GM12865 (cell line): ENCODE data around the gene CFAP100.

Experiments used
- DNase-seq: peaks from one replicate; pipeline ENCODE4 v3.0.0; 2010; ENCODE audit warnings: low read depth
- H3K4me3 ChIP-seq: 2 replicates; pipeline ENCODE4 v1.5.1; 2011; ENCODE audit warnings: mild to moderate bottlenecking, low read depth, low read length, control low read depth
- TF ChIP-seq, protein P1 (sequence below): IDR thresholded peaks from 2 replicates; pipeline ENCODE4 v1.5.1; 2011; ENCODE audit warnings: low read length, control low read depth, low read depth, inconsistent platforms; ENCODE audit not compliant: insufficient read depth; ENCODE audit errors: missing control alignments

Gene CFAP100

DNA sequence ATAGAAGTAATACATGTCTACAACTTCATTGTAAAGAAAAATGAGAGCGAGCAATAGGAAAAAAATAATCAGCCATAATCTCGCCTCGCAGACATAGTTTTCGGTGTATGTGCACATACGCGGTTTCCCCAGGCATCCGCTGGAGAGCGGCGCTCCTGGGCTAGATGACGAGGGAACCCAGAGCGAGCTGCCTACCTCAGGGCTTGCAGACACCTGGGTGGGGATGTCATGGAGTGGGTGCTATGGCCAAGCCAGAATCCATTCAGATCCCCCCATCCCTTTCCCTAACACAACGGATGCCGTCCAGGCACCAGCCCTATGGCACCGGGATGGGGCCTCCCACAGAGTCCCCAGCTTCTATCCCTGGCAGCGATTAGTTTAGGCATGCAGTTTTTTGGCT is 4.5 kb upstream of the CFAP100 start:
- no peak for DNase-seq
- TF ChIP-seq, protein P1, sequence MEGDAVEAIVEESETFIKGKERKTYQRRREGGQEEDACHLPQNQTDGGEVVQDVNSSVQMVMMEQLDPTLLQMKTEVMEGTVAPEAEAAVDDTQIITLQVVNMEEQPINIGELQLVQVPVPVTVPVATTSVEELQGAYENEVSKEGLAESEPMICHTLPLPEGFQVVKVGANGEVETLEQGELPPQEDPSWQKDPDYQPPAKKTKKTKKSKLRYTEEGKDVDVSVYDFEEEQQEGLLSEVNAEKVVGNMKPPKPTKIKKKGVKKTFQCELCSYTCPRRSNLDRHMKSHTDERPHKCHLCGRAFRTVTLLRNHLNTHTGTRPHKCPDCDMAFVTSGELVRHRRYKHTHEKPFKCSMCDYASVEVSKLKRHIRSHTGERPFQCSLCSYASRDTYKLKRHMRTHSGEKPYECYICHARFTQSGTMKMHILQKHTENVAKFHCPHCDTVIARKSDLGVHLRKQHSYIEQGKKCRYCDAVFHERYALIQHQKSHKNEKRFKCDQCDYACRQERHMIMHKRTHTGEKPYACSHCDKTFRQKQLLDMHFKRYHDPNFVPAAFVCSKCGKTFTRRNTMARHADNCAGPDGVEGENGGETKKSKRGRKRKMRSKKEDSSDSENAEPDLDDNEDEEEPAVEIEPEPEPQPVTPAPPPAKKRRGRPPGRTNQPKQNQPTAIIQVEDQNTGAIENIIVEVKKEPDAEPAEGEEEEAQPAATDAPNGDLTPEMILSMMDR: no peak

DNA sequence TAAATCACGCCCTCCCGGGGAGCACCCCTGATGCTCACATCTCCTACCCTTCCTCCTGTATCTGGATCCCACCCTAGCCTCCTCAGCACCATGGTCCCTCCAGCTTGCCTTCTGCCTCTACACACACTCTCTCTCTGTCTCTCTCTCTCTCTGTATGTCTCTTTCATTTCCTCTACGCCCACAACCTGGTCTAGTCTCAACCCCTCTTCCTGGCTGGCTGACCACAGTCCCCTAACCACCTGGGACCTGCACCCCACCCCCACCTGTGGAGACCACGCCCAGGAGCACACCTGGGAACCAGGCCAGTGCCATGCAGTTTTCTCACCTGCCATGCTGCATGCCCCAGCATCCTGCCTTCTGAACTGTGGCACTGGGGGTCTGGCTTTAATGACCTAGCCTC is 4.0 kb upstream of the CFAP100 start:
- no peak overlapping the region for H3K4me3 ChIP-seq
- no peak for DNase-seq
- TF ChIP-seq, protein P1: no peak

More for the DNA sequence above, 4.5 kb upstream of the CFAP100 start:
- no peak overlapping the region for H3K4me3 ChIP-seq

GRCh38 chr3:126391631-126392030 is 3.1 kb upstream of the CFAP100 start:
- TF ChIP-seq, protein P1: no peak
- no peak for DNase-seq
- H3K4me3 ChIP-seq: no peak overlapping the region

DNA sequence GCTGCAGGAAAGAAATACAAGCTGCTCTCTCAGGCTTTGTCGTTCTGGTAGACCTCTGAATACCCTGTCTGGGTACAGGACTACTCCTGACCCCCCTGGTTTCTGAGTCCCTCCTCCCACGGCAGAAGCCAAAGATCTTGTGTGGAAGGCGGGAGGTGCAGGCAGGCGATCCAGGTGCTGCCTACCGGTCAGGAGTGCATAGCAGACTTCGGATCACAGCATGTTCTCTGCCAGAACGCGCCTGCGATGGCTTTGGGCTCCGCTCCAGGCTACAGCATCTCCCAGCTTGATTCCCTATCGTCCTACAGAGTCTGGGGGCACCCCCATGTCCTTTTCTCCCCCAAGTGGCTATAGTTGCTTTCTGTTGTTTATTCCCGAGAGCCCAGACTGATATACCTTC is 2.5 kb upstream of the CFAP100 start:
- TF ChIP-seq, protein P1: no peak
- H3K4me3 ChIP-seq: no peak overlapping the region
- DNase-seq: no peak

DNA sequence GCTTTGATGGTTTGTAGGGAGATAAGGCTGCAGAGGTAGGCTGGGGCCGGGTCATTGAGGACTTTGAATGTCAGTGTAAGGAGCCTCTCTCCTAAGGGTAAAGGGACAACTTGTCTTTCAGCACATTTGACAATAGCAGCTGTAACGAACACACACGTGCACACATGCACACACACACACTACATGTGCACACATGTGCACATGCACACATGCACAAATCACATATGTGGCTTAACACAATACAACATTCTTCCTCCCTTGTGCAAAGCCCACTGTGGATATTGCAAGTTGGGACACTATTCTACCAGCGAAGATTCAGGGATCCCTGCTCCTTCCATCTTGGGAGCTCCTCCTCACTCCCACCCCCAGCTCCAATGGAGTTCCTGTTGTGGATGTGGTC is 1.1 kb upstream of the CFAP100 start:
- H3K4me3 ChIP-seq: no peak overlapping the region
- TF ChIP-seq, protein P1: no peak
- DNase-seq: no peak

DNA sequence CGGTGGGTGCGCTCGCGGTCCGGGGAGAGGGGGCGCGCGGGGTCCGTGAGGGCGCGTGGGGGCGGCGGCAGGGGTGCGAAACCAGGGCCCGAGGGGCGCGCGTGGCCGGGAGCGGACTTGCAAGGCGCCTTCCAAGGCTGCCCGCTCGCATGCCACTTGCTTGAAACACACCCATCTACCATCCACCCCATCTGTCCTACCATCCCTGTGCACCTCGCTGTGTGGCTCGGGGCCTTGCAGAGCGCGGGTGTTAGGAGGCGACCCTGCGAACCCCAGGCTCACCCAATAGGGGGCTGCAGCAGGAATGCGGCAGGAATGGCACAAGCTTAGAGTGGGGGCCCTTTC is 240 bp downstream of the CFAP100 start:
- H3K4me3 ChIP-seq: no peak overlapping the region
- no peak for DNase-seq
- TF ChIP-seq, protein P1: no peak

DNA sequence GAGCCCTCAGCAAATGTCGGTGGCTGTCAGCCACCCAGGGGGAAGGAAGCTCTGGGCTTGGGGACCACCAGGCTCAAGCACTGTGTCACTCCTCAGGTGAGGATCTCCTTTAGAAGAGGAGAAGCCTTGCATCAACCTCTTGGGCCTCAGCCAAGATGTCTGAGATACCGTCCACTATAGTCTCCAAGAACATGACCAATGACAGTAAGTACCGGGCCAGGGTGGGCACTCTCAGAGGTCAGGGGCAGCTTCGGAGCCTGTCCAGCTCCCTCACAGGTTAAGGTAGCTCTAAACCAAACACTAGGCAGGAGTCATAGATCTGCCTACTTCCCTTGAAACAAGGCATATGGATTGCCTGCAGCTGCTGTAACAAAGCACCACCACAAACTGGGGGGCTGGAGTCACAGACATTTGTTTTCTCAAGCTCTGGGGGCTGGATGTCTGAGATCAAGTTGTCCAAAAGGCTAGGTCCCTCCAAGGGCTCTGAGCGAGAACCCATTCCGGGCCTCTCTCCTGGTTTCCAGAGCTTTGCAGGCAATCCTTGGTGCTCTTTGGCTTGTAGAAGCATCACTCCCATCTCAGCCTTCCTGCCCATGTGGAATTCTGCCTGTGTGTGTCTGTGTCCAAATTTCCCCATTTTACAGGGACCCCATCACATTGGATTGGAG is 1.3 kb downstream of the CFAP100 start:
- no peak for DNase-seq
- no peak overlapping the region for H3K4me3 ChIP-seq
- TF ChIP-seq, protein P1: no peak
